OCI-LY1 (cell line): ENCODE data around the gene RBM20.

Experiments used
- EZH2 ChIP-seq: fragments of 200-600 bp; sonication (generic), shearing (Covaris generic); IDR thresholded peaks from 2 replicates; pipeline ENCODE4 v1.8.0; 2017; ENCODE audit warnings: borderline replicate concordance, mixed run types, mild to moderate bottlenecking, antibody characterized with exemption, low read length, moderate library complexity, mixed read lengths
- TF ChIP-seq, protein P1 (sequence below): fragments of 200-600 bp; sonication (generic), shearing (Covaris generic); IDR thresholded peaks from 2 replicates; pipeline ENCODE4 v1.5.1; 2017; ENCODE audit warnings: mild to moderate bottlenecking, antibody characterized with exemption, low read length, moderate library complexity, mixed read lengths

DNA sequence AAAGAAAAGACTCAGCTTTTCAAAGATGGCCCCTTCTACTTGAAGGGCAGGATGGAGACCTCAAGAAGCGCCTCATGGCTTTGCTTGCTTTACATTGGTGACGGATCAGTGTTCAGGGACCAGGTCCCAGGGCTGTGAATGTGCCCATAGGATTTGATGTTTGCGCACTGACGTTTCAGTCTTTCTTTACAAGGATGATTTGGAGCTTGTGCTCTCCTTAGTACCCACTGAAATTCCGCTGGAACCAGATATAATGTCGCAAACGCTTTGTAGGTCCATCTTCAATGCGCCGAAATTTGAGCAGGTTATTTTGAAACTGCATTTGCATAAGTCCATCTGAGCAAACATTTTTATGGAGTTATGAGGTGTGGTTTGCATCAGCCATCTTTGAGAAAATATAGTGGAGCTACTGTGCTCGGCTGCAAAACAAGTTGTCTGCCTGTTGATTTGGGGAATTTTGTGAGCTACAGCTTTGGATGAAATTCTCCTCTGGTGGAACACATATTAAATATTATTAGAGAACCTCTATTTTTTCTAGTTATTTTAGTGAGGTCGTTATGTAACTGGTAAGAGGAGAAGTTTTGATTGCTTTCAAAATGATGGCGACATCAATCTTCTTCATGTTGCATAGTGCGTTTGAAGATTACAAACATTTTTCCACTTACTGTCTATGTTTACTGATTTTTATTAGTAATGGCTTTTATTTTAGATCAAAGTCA, 2.4 kb downstream of the RBM20 start:
- TF ChIP-seq, protein P1, sequence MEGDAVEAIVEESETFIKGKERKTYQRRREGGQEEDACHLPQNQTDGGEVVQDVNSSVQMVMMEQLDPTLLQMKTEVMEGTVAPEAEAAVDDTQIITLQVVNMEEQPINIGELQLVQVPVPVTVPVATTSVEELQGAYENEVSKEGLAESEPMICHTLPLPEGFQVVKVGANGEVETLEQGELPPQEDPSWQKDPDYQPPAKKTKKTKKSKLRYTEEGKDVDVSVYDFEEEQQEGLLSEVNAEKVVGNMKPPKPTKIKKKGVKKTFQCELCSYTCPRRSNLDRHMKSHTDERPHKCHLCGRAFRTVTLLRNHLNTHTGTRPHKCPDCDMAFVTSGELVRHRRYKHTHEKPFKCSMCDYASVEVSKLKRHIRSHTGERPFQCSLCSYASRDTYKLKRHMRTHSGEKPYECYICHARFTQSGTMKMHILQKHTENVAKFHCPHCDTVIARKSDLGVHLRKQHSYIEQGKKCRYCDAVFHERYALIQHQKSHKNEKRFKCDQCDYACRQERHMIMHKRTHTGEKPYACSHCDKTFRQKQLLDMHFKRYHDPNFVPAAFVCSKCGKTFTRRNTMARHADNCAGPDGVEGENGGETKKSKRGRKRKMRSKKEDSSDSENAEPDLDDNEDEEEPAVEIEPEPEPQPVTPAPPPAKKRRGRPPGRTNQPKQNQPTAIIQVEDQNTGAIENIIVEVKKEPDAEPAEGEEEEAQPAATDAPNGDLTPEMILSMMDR, result no peak
- TF ChIP-seq EZH2, result no peak
